Middle frontal gyrus (tissue), 1 donor: ENCODE results near the gene R3HDM2.
A peak's percentile ranks its signal among the peaks of the same experiment; 100 is the strongest.
"Not testable (repeated sequence)": the region's sequence is repeated elsewhere in the genome, so short reads cannot be mapped to it uniquely, and the experiment has no call there.

Experiments
- DNase-seq: peaks from one replicate; pipeline ENCODE4 v3.0.0-alpha.2; 2015; ENCODE audit warnings: low spot score; ENCODE audit errors: extremely low spot score

The R3HDM2 gene

GRCh38 chr12:57381693-57382220 lies 49.1 kb downstream of the R3HDM2 start:
- no peak for DNase-seq

GRCh38 chr12:57380300-57380699 lies 50.5 kb downstream of the R3HDM2 start:
- no peak for DNase-seq

- no peak for DNase-seq
Observed at GRCh38 chr12:57377103-57377840, 53.6 kb downstream of the R3HDM2 start.

GRCh38 chr12:57372233-57372632 lies 58.6 kb downstream of the R3HDM2 start:
- no peak for DNase-seq

- no peak for DNase-seq
Observed at GRCh38 chr12:57370696-57371095, 60.1 kb downstream of the R3HDM2 start.

GRCh38 chr12:57370072-57370471 lies 60.8 kb downstream of the R3HDM2 start:
- DNase-seq: no peak

- DNase-seq: no peak
Observed at GRCh38 chr12:57369202-57369601, 61.6 kb downstream of the R3HDM2 start.

- DNase-seq: no peak
Observed at GRCh38 chr12:57368349-57369095, 62.3 kb downstream of the R3HDM2 start.

- DNase-seq: no peak
Observed at GRCh38 chr12:57367121-57367520, 63.7 kb downstream of the R3HDM2 start.

GRCh38 chr12:57366315-57366714 lies 64.5 kb downstream of the R3HDM2 start:
- no peak for DNase-seq

GRCh38 chr12:57364156-57364555 lies 66.7 kb downstream of the R3HDM2 start:
- not testable (repeated sequence) for DNase-seq

- DNase-seq: no peak
Observed at GRCh38 chr12:57360468-57360867, 70.4 kb downstream of the R3HDM2 start.

- no peak for DNase-seq
Observed at GRCh38 chr12:57358646-57359045, 72.2 kb downstream of the R3HDM2 start.

GRCh38 chr12:57355734-57356133 lies 75.1 kb downstream of the R3HDM2 start:
- no peak for DNase-seq

- no peak for DNase-seq
Observed at GRCh38 chr12:57352166-57352565, 78.7 kb downstream of the R3HDM2 start.

GRCh38 chr12:57347284-57347683 lies 83.6 kb downstream of the R3HDM2 start:
- DNase-seq: no peak

GRCh38 chr12:57343703-57344378 lies 87.0 kb downstream of the R3HDM2 start:
- no peak for DNase-seq

GRCh38 chr12:57342207-57342691 lies 88.6 kb downstream of the R3HDM2 start:
- no peak for DNase-seq

GRCh38 chr12:57341275-57341990 lies 89.4 kb downstream of the R3HDM2 start:
- no peak for DNase-seq

GRCh38 chr12:57340104-57340503 lies 90.7 kb downstream of the R3HDM2 start:
- DNase-seq: peak; percentile 72

- not testable (repeated sequence) for DNase-seq
Observed at GRCh38 chr12:57336299-57336698, 94.5 kb downstream of the R3HDM2 start.
